Aorta (tissue), 5 donors: ENCODE data around the gene WBP2. TPM values are rescaled to one million over a fixed set of nuclear protein-coding genes. Genes with fewer than 3 reads are reported as not detected.
"Not testable (repeated sequence)": the region's sequence is repeated elsewhere in the genome, so short reads cannot be mapped to it uniquely, and the experiment has no call there.

Experiments used
- ATAC-seq: fragments of 200-7000 bp; cut with Tn5 transposase; one replicate; pipeline ENCODE4 v1.9.1; 2022; ENCODE audit warnings: moderate library complexity; ENCODE audit not compliant: low FRiP score
- DNase-seq, 2 donors: peaks; one replicate each; pipeline ENCODE4 v3.0.0-alpha.2; 2020
- H3K27ac ChIP-seq, 2 donors: one replicate each; pipeline ENCODE4 v1.5.1; 2013; ENCODE audit warnings: low read length in 2 of 2, mild to moderate bottlenecking in 2 of 2, moderate library complexity in 2 of 2, control low read depth in 1 of 2, inconsistent platforms in 1 of 2, low read depth in 1 of 2
- H3K27me3 ChIP-seq, 2 donors: one replicate each; pipeline ENCODE4 v1.6.1; 2013; ENCODE audit warnings: control low read depth in 1 of 2, low read length in 1 of 2, mild to moderate bottlenecking in 1 of 2, moderate library complexity in 1 of 2; ENCODE audit not compliant: insufficient read depth in 2 of 2, control insufficient read depth in 1 of 2
- H3K36me3 ChIP-seq, 2 donors: one replicate each; pipeline ENCODE4 v1.6.1; 2013; ENCODE audit warnings: control low read depth in 1 of 2, low read length in 1 of 2, mild to moderate bottlenecking in 1 of 2; ENCODE audit not compliant: insufficient read depth in 2 of 2, control insufficient read depth in 1 of 2
- H3K4me1 ChIP-seq, 2 donors: one replicate each; pipeline ENCODE4 v1.6.1; 2013; ENCODE audit warnings: low read length in 2 of 2, control low read depth in 1 of 2, mild to moderate bottlenecking in 1 of 2, moderate library complexity in 1 of 2; ENCODE audit not compliant: insufficient read depth in 2 of 2, control insufficient read depth in 1 of 2
- H3K4me3 ChIP-seq, 2 donors: one replicate each; pipeline ENCODE4 v1.5.1; 2013; ENCODE audit warnings: low read length in 2 of 2, control low read depth in 1 of 2, mild to moderate bottlenecking in 1 of 2
- H3K9me3 ChIP-seq: one replicate; pipeline ENCODE4 v1.6.1; 2013; ENCODE audit warnings: mild to moderate bottlenecking, low read length; ENCODE audit not compliant: control insufficient read depth
- WGBS, 2 donors: extraction: QIAGEN DNeasy Blood & Tissue Kit; methylation state at CpG; one replicate each; pipeline ENCODE4 v1.1.7; 2013; 5-methylcytosine and 5-hydroxymethylcytosine counted together
- intact Hi-C, 2 donors: fragments of 100-400 bp; cut with DNase I; formaldehyde crosslinking; loops; one replicate each; pipeline versions ENCODE4 v1.14.2 to v1.15.0; 2022
- polyA plus RNA-seq, 2 donors: library from polyadenylated mRNA; stranded (reverse); fragments of 200-250 nt; gene quantifications; one replicate each; pipeline ENCODE4 v1.2.3, GENCODE V29; 2013
- total RNA-seq, 2 donors: library from RNA; stranded (reverse); fragmentation: NEBNext Ultra II Directional; extraction: Animal tissue kit (Norgen Biotek cat#: 25700); gene quantifications; one replicate each; pipeline ENCODE4 v1.2.1, GENCODE V29; 2021
- donor health status: healthy with polysubstance abuse.
- donor health status: Bipolar disorder and iron deficiency.
- donor health status: DM: no; HTN: no; CAD: no.
- donor health status: DM: no; HTN: no; CAD: no.
- donor health status: DM: yes; HTN: yes; CAD: no.

The WBP2 gene
- total and polyA plus RNA-seq, 4 donors = 54.6 to 123 (median 113) TPM

DNA sequence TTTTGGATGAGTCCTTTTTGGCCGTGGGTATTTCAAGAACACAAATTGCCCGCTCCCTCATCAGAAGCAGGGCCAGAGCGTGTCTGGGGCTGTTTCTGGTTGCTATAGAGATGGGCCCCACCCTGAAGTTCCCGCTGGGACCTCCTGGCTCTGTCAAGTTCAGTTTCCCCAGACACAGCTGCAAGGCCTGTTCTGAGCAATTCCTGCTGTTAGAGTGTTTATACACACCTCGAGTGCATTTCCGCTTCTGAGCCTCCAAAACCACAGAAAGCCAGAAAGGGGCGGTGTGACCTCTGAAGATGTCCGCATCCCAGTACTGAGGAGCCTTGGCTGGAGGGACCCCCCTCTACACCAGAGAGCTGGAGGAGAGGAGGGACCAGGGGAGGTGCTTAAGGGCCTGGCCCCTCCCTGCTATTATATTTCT, 9.3 kb upstream of the WBP2 start:
- Histone ChIP-seq H3K27me3 (no peaks in the 10 kb centered on the region), H3K4me3 (no peak overlapping the region), H3K9me3 (no peaks in the 10 kb centered on the region), H3K36me3 (no peaks in the 10 kb centered on the region), H3K4me1 (no peaks in the 10 kb centered on the region), H3K27ac (no peak overlapping the region)
- intact Hi-C loops = no loop called here
- 39 to 49% methylated on average over 8 of the region's 8 CpGs for WGBS, 2 donors
- peak; percentile 59 for ATAC-seq
- DNase-seq = peak in 1 of 2 donors; percentile 70

DNA sequence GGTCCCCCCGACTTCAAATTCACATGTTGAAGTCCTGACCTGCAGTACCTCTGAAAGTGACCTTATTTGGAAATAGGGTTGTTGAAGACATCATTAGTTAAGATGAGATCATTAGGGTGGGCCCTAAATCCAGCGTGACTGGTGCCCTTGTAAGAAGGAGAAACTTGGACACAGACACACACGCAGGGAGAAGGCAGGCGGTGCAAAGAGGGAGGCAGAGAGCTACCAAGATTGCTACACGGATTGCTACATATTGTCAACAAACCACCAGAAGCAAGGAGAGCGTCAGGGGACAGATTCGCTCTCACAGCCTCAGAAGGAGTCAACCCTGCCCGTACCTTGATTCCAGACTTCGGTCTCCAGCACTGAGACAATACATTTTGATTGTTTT, 6.8 kb upstream of the WBP2 start:
- H3K27ac ChIP-seq = no peak overlapping the region
- peak; percentile 20 for ATAC-seq

DNA sequence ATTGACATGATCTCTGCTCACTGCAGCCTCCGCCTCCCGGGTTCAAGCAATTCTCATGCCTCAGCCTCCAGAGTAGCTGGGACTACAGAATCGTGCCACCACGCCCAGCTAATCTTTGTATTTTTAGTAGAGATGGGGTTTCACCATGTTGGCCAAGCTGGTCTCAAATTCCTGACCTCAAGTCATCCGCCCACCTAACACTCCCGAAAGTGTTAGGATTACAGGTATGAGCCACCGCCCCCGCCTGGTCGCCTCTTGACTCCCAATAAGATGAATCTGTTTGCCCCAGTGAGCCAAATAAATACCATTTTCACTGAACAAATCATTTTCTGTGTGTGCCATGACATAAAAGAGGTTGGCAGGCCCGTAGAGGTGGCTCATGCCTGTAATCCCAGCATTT, 4.2 kb upstream of the WBP2 start:
- H3K27ac ChIP-seq = not testable (repeated sequence)

More for the DNA sequence above, 6.8 kb upstream of the WBP2 start:
- intact Hi-C loops = no loop called here
- no peaks in the 10 kb centered on the region for H3K36me3 ChIP-seq
- H3K27me3 ChIP-seq = no peaks in the 10 kb centered on the region
- WGBS, 2 donors = 64 to 65% methylated on average over 9 of the region's 9 CpGs
- no peak overlapping the region for H3K4me3 ChIP-seq
- H3K4me1 ChIP-seq = no peaks in the 10 kb centered on the region
- no peaks in the 10 kb centered on the region for H3K9me3 ChIP-seq
- no peak for DNase-seq

DNA sequence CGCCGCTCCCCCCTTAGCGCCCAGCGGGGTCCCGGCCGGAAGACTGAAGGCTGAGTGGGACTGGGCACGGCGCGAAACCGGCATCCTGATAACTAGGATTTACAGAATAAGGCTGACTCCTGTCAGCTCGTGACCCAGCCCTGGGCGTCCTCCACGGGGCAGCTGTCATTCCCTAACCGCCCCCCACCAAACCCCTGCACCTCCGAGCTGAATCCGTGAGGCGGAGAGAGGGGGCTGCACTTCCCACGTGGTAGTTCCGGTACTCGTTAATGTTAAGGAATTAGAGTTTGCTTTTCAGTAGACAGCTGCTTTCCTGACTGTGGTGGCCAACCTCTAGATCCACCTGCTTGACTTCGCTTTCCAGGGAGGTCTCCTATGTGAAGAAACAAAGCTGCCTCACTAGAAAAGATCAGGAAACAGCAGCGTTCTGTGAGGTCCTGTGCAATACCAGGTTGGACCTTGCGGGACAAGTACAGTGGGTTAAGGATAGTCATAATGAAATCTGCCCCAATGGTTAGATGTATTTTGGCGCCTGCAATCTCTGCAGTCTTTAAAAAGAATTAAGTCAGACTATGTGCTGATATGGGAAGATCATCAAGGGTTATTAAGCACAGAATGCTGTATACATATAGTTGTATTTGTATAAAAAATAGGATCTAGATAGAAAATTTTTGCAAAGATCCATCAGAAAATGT, 1.1 kb upstream of the WBP2 start:
- peak in 1 of 2 donors; percentile 85 for DNase-seq
- peaks cover 0 to 5% of the 10 kb centered on the region in 2 donors for H3K4me1 ChIP-seq
- no peak for ATAC-seq
- H3K9me3 ChIP-seq = no peaks in the 10 kb centered on the region
- peaks cover 0 to 4% of the 10 kb centered on the region in 2 donors for H3K36me3 ChIP-seq
- no peaks in the 10 kb centered on the region for H3K27me3 ChIP-seq
- peak overlapping the region; percentile 20 to 73 for H3K27ac ChIP-seq
- WGBS, 2 donors = 1% methylated on average over 24 of the region's 24 CpGs
- intact Hi-C loops = no loop called here
- H3K4me3 ChIP-seq = peak overlapping the region; percentile 38 to 86

More for the DNA sequence above, 4.2 kb upstream of the WBP2 start:
- H3K4me1 ChIP-seq, H3K36me3 ChIP-seq, intact Hi-C loops, H3K27me3 ChIP-seq, DNase-seq, H3K9me3 ChIP-seq, ATAC-seq, H3K4me3 ChIP-seq: not testable (repeated sequence)
- 89 to 90% methylated on average over 10 of the region's 10 CpGs for WGBS, 2 donors

DNA sequence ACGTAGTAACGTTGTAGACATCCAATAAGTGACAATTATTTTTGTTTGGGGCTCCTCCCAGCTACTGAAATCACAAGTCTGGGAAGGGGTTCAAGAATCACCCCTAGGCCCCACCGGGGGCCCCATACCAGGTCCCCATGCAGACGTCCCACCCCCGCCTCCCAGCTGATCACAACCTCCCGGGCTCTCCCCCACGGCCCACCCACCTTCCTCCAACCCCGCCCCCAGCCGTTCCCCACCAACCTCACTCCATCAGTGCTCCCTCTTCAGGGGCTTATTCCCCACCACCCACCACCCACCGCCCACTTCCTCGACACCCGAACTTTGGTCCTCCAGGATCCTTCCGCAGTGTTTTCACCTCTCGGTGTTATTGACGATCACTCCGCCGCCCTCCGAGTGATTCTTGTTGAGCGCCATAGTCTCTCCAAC, 240 bp downstream of the WBP2 start:
- intact Hi-C loops = loop anchor here in 1 of 2 donors (1.0 to 2.0 kb wide), 3 partner anchors 22 to 70 kb away; partner anchors contain the start of genes TRIM65 and UNK
- ATAC-seq (peak; percentile 50), DNase-seq (peak in 1 of 2 donors; percentile 88)
- peaks cover 0 to 5% of the 10 kb centered on the region in 2 donors for H3K4me1 ChIP-seq
- WGBS, 2 donors = 0 to 1% methylated on average over 17 to 19 of the region's 19 CpGs
- peaks cover 0 to 4% of the 10 kb centered on the region in 2 donors for H3K36me3 ChIP-seq
- no peaks in the 10 kb centered on the region for H3K9me3 ChIP-seq
- H3K4me3 ChIP-seq = peak overlapping the region; percentile 84 to 89
- peak overlapping the region; percentile 92 to 93 for H3K27ac ChIP-seq
- no peaks in the 10 kb centered on the region for H3K27me3 ChIP-seq

DNA sequence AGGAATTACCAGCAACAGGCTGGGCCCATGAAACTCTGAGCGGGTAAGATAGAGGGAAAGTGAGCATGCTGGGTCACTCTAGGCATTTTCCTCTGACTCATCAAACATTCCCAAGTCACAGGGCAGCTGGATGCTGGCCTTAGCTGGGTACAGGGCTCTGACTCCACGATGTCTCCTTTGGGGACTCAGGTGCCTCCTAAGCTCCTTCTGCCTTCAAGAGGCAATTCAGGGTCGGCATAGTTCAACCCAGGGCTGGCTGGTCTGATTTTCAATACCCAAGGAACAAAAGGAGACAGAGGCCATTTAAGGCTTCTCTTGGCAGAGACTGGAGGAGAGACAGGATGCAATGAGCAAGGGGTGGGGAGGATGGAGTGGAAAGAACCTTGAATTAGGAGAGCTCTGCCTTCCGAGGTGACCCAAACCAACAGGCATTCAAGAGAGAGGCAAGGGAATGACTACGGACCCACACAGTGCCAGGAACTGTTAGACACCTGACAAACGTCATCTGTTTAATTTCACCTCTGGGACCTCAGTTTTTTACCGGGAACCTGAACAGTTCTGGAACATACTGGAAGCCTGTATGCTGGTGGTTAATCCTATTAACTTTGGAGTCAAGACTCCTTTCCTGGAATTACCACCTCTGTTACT, 910 bp downstream of the WBP2 start:
- DNase-seq = no peak
- ATAC-seq = peak; percentile 31

DNA sequence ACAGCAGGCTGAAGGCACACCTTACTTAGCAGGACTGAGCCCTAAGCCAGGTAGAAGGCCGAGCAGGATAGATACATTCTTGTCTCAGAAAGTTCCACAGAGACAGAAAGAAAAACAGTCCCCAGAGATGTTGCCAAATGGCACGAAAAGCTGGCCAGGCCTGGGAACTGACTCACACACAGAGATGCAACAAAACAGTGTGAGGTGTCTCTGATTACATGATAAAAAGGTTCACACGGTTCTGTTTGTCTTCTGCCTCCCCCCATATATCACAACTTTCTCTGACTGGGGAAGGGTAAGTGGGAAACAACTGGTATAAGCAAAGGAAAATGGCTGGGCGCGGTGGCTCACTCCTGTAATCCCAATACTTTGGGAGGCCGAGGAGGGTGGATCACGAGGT, 1.7 kb downstream of the WBP2 start:
- Histone ChIP-seq H3K27ac (peak overlapping the region in 1 of 2 donors; percentile 33), H3K36me3 (peaks cover 0 to 12% of the 10 kb centered on the region in 2 donors), H3K4me3 (no peak overlapping the region), H3K4me1 (peaks cover 0 to 5% of the 10 kb centered on the region in 2 donors), H3K27me3 (no peaks in the 10 kb centered on the region), H3K9me3 (no peaks in the 10 kb centered on the region)
- 54 to 56% methylated on average over 7 of the region's 7 CpGs for WGBS, 2 donors
- intact Hi-C loops = no loop called here
- no peak for DNase-seq
- no peak for ATAC-seq

More for the DNA sequence above, 910 bp downstream of the WBP2 start:
- no peaks in the 10 kb centered on the region for H3K27me3 ChIP-seq
- intact Hi-C loops = loop anchor here in 1 of 2 donors (2.0 kb wide), 1 partner anchor 69 kb away; the partner anchor contains the start of gene UNK
- no peaks in the 10 kb centered on the region for H3K9me3 ChIP-seq
- H3K4me3 ChIP-seq = peak overlapping the region; percentile 84 to 89
- peaks cover 0 to 11% of the 10 kb centered on the region in 2 donors for H3K36me3 ChIP-seq
- peaks cover 0 to 5% of the 10 kb centered on the region in 2 donors for H3K4me1 ChIP-seq
- WGBS, 2 donors = 6 to 8% methylated on average over 7 of the region's 7 CpGs
- peak overlapping the region; percentile 92 to 93 for H3K27ac ChIP-seq

DNA sequence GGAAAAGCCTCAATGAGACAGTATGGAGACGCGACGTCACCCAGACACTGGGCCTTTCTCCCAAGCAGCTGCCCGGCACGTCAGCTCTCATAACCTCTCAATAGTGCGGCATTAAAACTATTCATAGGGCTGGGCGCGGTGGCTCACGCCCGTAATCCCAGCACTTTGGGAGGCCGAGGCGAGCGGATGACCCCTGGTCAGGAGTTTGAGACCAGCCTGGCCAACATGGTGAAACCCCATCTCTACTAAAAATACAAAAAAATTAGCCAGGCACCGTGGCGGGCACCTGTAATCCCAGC, 3.5 kb downstream of the WBP2 start:
- H3K27me3 ChIP-seq, H3K9me3 ChIP-seq, ATAC-seq, intact Hi-C loops, H3K27ac ChIP-seq, H3K4me1 ChIP-seq, DNase-seq, H3K4me3 ChIP-seq: not testable (repeated sequence)
- peaks cover 0 to 28% of the 10 kb centered on the region in 2 donors for H3K36me3 ChIP-seq
- 92% methylated on average over 15 of the region's 15 CpGs for WGBS, 2 donors
